T-helper 2 cell (primary cell): ENCODE measurements around the gene MCEMP1.

Experiments
- DNase-seq, 5 experiments: peaks; one replicate each; pipeline versions ENCODE4 v3.0.0 to v3.0.0-alpha.2; 2012 to 2022

The MCEMP1 gene

GRCh38 chr19:7672522-7672921, 4.4 kb upstream of the MCEMP1 start:
- no peak for DNase-seq

DNA sequence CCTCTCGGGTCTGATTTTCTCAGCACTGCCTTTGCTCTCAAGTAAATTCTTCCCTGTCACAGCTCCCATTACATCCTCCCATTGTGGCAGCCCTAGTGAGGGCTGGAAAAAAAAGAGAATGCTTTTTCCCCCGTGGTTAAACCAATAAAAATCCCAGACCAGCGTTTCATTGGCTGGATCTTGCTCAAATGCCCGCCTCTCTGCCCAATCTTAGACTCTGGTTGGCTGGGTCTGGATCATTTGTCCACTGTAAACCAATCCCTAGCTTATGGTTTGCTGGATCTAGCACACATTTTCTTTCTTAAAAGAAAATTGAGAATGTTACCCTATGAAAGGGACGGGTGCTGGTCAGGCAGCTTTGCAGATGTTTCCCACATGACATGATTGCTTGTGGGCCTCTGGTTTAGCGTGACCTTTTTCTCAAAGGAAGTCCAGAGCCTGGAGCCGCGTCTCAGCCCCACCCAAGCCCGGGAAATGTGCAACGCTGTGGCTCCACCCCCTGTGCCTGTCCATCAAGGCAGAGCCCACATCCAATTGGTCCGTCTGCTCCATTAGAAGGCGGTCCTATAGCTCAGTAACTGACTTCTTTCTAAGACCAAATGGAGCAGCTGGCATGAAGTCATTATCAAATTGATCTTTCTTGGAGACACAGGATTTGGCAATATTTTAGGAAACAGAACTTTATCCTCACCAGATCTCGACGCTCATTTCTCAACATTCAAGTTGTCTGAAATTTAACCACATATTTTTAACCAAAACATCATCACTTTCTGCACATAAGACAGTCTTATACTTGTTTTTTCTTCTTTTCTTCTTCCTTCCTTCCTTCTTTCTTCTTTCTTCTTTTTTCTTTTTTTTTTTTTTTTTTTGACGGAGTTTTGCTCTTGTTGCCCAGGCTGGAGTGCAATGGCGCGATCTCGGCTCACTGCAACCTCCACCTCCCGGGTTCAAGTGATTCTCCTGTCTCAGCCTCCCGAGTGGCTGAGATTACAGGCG, 2.6 kb upstream of the MCEMP1 start:
- DNase-seq: peak in 1 of 5 experiments; percentile 50

GRCh38 chr19:7676376-7676775, 514 bp upstream of the MCEMP1 start:
- no peak for DNase-seq

DNA sequence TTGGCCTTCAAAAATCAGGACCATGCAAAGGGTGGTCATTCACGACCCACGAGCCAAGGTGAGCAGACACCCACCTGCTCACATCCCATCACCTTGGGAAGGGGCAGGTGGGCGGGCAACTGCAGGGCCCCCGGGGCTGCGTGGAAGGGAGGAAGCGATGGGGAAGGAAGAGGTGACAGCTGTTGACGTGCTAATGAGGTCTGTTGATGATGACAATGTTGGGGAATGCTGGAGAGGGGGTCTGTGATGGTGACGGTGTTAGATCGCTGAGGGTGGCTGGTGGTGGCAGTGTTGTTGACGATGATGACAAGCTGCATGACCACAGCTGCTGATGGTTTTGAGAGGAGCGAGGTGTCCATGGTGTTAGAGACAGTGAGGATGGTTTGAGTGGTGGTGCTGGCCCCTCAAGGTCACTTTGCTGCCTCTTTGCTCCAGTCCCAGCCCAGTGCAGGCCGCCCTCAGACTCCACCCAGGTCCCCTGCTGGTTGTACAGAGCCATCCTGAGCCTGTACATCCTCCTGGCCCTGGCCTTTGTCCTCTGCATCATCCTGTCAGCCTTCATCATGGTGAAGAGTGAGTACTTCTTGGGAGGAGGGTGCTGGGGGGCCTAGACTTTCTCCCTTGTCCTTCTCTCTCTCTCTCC, 900 bp downstream of the MCEMP1 start:
- DNase-seq: no peak

- peak; percentile 26 to 87 (median 54) for DNase-seq
These were observed 2.3 kb downstream of the MCEMP1 start for GRCh38 chr19:7678971-7679751.

DNA sequence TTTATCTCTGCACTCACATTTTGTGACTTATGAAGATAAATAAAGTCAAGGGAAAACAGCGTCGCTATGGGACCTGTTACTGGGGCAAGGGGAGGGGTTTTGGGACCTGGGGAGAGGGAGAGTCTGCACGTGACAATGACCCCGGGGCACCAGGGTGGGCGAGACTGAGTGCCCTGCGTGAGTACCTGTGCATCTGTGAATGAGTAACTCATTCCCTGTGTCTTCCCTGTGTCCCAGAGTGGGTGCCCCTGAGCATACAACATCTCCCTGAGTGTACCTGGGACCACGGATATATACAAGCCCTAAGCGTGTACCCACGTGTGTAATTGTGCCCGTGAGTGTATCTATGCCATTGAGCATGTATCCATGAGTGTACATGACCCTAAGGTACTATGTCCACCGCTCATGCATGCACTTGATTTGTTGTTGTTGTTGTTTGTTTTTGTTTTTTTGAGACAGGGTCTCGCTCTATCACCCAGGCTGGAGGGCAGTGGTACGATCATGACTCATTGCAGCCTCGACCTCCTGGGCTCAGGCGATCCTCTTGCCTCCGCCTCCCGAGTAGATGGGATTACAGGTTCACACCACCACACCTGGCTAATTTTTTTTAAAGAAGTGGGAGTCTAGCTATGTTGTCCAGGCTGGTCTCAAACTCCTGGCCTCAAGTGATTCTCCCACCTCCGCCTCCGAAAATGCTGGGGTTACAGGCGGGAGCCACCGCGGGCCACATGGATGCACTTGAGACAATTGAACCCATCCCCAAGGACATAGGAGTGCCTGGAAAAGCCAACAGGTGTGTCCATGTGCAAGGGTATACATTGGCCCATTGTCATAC, 3.1 kb downstream of the MCEMP1 start:
- no peak for DNase-seq

GRCh38 chr19:7680606-7681339, 3.9 kb downstream of the MCEMP1 start, which contains the start of gene TRAPPC5:
Gene TRAPPC5, plus strand, starts transcription at chr19:7680833. Its CDS starts 1,421 bp downstream, at chr19:7682254.
- peak; percentile 75 to 89 (median 77) for DNase-seq

GRCh38 chr19:7681340-7682174, 4.7 kb downstream of the MCEMP1 start:
- DNase-seq: peak; percentile 49 to 91 (median 71)

DNA sequence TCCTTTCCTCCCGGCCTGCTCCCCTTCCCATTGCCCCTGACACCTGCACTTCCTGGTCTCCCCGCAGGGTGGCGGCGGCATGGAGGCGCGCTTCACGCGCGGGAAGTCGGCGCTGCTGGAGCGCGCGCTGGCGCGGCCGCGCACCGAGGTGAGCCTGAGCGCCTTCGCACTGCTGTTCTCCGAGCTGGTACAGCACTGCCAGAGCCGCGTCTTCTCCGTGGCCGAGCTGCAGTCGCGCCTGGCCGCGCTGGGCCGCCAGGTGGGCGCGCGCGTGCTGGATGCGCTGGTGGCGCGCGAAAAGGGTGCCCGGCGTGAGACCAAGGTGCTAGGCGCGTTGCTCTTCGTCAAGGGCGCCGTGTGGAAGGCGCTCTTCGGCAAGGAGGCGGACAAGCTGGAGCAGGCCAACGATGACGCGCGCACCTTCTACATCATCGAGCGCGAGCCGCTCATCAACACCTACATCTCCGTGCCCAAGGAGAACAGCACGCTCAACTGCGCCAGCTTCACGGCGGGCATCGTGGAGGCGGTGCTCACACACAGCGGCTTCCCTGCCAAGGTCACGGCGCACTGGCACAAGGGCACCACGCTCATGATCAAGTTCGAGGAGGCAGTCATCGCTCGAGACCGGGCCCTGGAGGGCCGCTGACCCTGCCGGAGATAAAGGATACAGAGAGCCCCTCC, 5.4 kb downstream of the MCEMP1 start:
- no peak for DNase-seq

- no peak for DNase-seq
These were observed 8.9 kb downstream of the MCEMP1 start for GRCh38 chr19:7685546-7686445.

GRCh38 chr19:7687177-7687576, 10.3 kb downstream of the MCEMP1 start:
- no peak for DNase-seq

DNA sequence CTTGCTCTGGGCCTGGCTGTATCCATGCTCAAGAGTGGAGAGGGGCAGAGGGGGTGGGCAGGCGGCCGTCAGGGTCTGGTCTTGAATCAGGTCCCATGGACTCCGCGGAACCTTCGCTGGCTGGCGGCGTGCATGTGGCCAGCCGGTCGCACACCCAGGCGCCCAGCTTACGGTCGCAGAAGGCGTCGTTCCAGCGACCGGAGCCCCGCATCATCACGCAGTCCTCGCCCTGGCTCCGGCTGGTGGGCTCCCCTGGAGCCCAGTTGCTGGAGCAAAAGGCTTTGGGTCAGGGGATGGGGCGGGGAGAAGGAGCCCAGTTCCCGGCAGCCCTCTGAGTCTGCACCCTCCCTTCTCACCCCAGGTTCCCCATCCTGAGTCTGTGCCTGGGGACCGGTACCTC, 12.3 kb downstream of the MCEMP1 start:
- DNase-seq: no peak

DNA sequence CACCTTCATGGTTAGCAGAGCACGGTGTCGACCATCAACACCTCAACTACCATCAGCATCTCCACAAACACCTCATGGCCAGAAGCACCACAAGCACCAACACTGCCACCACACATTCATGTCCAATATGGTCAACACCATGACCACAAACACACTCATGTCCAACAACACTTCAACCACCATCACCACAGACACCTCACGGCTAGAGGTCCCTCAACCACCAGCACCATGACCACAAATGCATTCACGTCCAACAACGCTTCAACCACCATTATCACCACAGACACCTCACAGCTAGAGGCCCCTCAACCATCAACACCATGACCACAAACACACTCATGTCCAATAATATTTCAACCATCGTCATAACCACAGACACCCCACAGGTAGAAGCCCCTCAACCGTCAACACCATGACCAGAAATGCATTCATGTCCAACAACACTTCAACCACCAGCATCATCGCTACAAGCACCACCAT, 13.9 kb downstream of the MCEMP1 start:
- DNase-seq: peak in 2 of 5 experiments; percentile 14 to 37

- peak in 2 of 5 experiments; percentile 68 to 75 for DNase-seq
These were observed 14.6 kb downstream of the MCEMP1 start for GRCh38 chr19:7691497-7691896.

DNA sequence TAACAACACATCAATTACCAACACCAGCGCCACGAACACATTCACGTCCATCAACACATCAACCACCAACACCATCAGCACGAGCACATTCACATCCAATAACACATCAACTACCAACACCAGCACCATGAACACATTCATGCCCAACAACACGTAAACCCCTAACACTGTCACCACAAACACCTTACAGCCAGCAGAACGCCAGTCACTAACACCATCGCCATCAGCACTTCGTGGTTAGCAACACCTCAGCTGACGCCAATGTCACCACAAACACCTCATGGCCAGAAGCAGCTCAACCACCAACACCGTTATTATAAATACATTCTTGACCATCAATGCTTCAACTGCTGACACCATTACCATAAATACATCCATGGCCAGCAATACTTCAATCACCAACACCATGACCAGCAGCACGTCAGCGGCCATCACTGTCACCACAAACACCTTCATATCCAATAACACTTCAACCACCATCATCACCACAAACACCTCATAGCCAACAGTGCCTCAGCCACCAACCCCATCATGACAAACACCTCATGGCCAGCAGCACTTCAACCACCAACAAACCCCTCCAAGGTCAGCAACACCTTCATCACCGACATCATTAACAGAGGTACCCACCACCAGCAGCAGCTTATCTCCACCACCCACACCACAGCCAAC, 15.7 kb downstream of the MCEMP1 start:
- peak in 2 of 5 experiments; percentile 68 to 85 for DNase-seq

DNA sequence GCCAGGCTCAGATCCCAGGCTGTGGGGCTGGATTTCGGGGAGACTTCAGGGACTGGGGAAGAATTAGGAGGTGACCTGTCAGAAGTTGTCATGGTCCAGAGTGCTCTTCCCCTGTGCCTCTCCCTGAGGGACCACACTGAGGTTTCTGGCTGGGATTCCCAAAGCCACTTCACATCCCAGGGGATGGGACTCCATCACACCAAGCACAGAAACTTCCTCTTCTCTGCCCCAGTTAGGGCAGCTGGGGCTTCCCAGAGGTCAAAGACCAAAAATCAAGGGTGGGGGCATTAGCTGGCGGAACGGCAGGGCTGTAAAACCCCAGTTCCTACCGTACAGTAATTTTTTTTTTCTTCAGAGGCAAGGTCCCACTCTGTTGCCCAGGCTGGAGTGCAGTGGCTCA, 17.6 kb downstream of the MCEMP1 start:
- DNase-seq: no peak

DNA sequence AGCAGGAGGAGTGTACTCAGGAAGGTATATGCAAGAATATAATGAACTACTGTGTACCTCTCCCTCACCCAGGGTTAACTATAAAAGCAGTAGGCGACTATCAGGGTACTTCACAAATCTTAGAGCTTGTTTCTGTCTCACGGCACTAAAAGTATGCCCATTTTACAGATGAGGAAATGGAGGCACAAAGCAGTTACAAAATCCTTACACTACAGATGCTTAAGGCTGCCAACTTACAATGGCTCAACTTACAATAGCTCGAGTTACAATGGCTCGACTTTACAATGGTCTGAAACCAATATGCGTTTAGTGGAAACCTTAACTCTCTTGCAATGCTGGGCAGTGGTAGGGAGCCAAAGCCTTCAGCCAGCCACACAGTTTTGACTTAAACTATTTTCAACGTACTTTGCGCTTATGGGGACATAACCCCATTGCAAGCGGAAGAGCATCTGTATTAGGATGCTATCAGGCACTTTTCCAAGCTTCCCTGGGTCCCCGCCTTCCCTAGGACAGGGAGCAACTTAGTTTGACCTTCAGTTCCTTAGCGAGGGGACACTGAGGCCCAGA, 20.9 kb downstream of the MCEMP1 start:
- no peak for DNase-seq
